HEK293 (cell line): ENCODE results near the gene USP36.
"Not testable (repeated sequence)": the region's sequence is repeated elsewhere in the genome, so short reads cannot be mapped to it uniquely, and the experiment has no call there.

Source experiments
- CTCF ChIA-PET: fragments of 350-600 bp; formaldehyde crosslinking; extraction: SDS; loops from one replicate; lab custom pipeline; 2021; ENCODE audit warnings: antibody characterized with exemption; lab: Yijun Ruan, JAX
- POLR2A ChIA-PET: fragments of 300-600 bp; formaldehyde crosslinking; extraction: SDS; loops from one replicate; lab custom pipeline; 2020; ENCODE audit warnings: antibody characterized with exemption, inconsistent platforms; lab: Yijun Ruan, JAX
- H3K27ac ChIP-seq: fragments of 200-500 bp; sonication (Bioruptor generic); 2 replicates; pipeline ENCODE4 v1.5.1; 2014; ENCODE audit warnings: low read depth, low read length, control low read depth, inconsistent platforms; ENCODE audit errors: extremely low read depth
- H3K36me3 ChIP-seq, 2 experiments: fragments of 200-500 bp in 1 of 2; sonication (Bioruptor generic) in 1 of 2; 1 replicate in 1 of 2; 2 replicates in 1 of 2; pipeline ENCODE4 v1.5.1; 2014 to 2017; ENCODE audit warnings: inconsistent platforms in 2 of 2, low read length in 2 of 2; ENCODE audit not compliant: control insufficient read depth in 2 of 2, insufficient read depth in 1 of 2
- H3K4me1 ChIP-seq: fragments of 200-500 bp; sonication (Bioruptor generic); 2 replicates; pipeline ENCODE4 v1.5.1; 2014; ENCODE audit warnings: mild to moderate bottlenecking, low read length, inconsistent platforms; ENCODE audit not compliant: control insufficient read depth, insufficient read depth
- H3K4me3 ChIP-seq: 2 replicates; pipeline ENCODE4 v1.5.1; 2011; ENCODE audit warnings: low read depth, mild to moderate bottlenecking, control low read depth, low read length, moderate library complexity
- H3K9me3 ChIP-seq: fragments of 200-500 bp; sonication (Bioruptor generic); 2 replicates; pipeline ENCODE4 v1.5.1; 2014; ENCODE audit warnings: low read depth, low read length, inconsistent platforms; ENCODE audit not compliant: control insufficient read depth, insufficient read depth
- CTCF ChIP-seq: fragments of 450-650 bp; formaldehyde crosslinking; IDR thresholded peaks from 2 replicates; pipeline ENCODE4 v1.5.1; 2016; ENCODE audit warnings: missing biosample characterization, missing genetic modification characterization
- HIC1 ChIP-seq: fragments of 450-650 bp; formaldehyde crosslinking; IDR thresholded peaks from 2 replicates; pipeline ENCODE4 v1.5.1; 2016; ENCODE audit warnings: missing biosample characterization, missing genetic modification characterization
- IKZF3 ChIP-seq: fragments of 450-650 bp; IDR thresholded peaks from 2 replicates; pipeline ENCODE4 v1.5.0; 2018; ENCODE audit warnings: missing biosample characterization, mild to moderate bottlenecking, missing genetic modification characterization, moderate library complexity
- PRDM1 ChIP-seq: fragments of 450-650 bp; formaldehyde crosslinking; IDR thresholded peaks from 2 replicates; pipeline ENCODE4; 2016; ENCODE audit warnings: missing biosample characterization, missing genetic modification characterization
- SCRT2 ChIP-seq: fragments of 450-650 bp; formaldehyde crosslinking; IDR thresholded peaks from 2 replicates; pipeline ENCODE4 v1.5.1; 2016; ENCODE audit warnings: missing biosample characterization, missing genetic modification characterization
- WT1 ChIP-seq: fragments of 450-650 bp; formaldehyde crosslinking; IDR thresholded peaks from 2 replicates; pipeline ENCODE4 v1.5.1; 2016; ENCODE audit warnings: missing biosample characterization, missing genetic modification characterization
- ZBTB17 ChIP-seq: fragments of 450-650 bp; formaldehyde crosslinking; IDR thresholded peaks from 2 replicates; pipeline ENCODE4 v1.5.1; 2016; ENCODE audit warnings: missing biosample characterization, missing genetic modification characterization
- ZIC2 ChIP-seq: fragments of 450-650 bp; formaldehyde crosslinking; IDR thresholded peaks from 2 replicates; pipeline ENCODE4 v1.5.1; 2016; ENCODE audit warnings: missing biosample characterization, missing genetic modification characterization
- ZNF121 ChIP-seq: fragments of 450-650 bp; formaldehyde crosslinking; IDR thresholded peaks from 2 replicates; pipeline ENCODE4 v1.5.1; 2016; ENCODE audit warnings: missing biosample characterization, missing genetic modification characterization
- ZNF169 ChIP-seq: fragments of 450-650 bp; formaldehyde crosslinking; IDR thresholded peaks from 2 replicates; pipeline ENCODE4 v1.5.1; 2016; ENCODE audit warnings: missing biosample characterization, missing genetic modification characterization
- ZNF18 ChIP-seq: fragments of 450-650 bp; formaldehyde crosslinking; IDR thresholded peaks from 2 replicates; pipeline ENCODE4 v1.5.1; 2016; ENCODE audit warnings: missing biosample characterization, missing genetic modification characterization
- ZNF341 ChIP-seq: fragments of 450-650 bp; formaldehyde crosslinking; IDR thresholded peaks from 2 replicates; pipeline ENCODE4; 2016; ENCODE audit warnings: low read depth, missing biosample characterization, missing genetic modification characterization
- ZNF366 ChIP-seq: fragments of 450-650 bp; formaldehyde crosslinking; conservative IDR thresholded peaks from 2 replicates; pipeline ENCODE4 v1.5.1; 2016; ENCODE audit warnings: missing biosample characterization, missing genetic modification characterization
- ZNF398 ChIP-seq: fragments of 450-650 bp; formaldehyde crosslinking; IDR thresholded peaks from 2 replicates; pipeline ENCODE4 v1.5.1; 2017; ENCODE audit warnings: missing biosample characterization, missing genetic modification characterization
- ZNF600 ChIP-seq: fragments of 450-650 bp; formaldehyde crosslinking; IDR thresholded peaks from 2 replicates; pipeline ENCODE4 v1.5.1; 2016; ENCODE audit warnings: missing biosample characterization, missing genetic modification characterization
- ZNF654 ChIP-seq: fragments of 450-650 bp; formaldehyde crosslinking; IDR thresholded peaks from 2 replicates; pipeline ENCODE4 v1.5.1; 2016; ENCODE audit warnings: low read depth, missing biosample characterization, missing genetic modification characterization
- ZNF660 ChIP-seq: fragments of 450-650 bp; IDR thresholded peaks from 2 replicates; pipeline ENCODE4 v1.5.1; 2018; ENCODE audit warnings: missing biosample characterization, mild to moderate bottlenecking, missing genetic modification characterization
- ZNF837 ChIP-seq: fragments of 450-650 bp; formaldehyde crosslinking; IDR thresholded peaks from 2 replicates; pipeline ENCODE4 v1.5.1; 2016; ENCODE audit warnings: missing biosample characterization, missing genetic modification characterization

Gene USP36

GRCh38 chr17:78867046-78867445 is 26.4 kb upstream of the USP36 start:
- H3K27ac ChIP-seq, H3K9me3 ChIP-seq, H3K4me1 ChIP-seq, POLR2A ChIA-PET, H3K4me3 ChIP-seq: not testable (repeated sequence)
- CTCF ChIA-PET, result interaction anchor here (0.6 to 3.5 kb wide), 6 partner anchors 9 to 105 kb away, joined by 3 to 72 read pairs (median 28); no protein-coding TSS in a partner anchor
- H3K36me3 ChIP-seq, result peaks cover 6 to 19% of the 10 kb centered on the region in 2 experiments; a peak in 2 of 3 replicates
- TF ChIP-seq ZBTB17 (tag by site-specific recombination), result 0 out of 2 replicates have a peak, but pooled peaks have one; percentile 8

GRCh38 chr17:78865682-78866390 is 25.2 kb upstream of the USP36 start:
- ChIA-PET CTCF (interaction anchor here (0.6 to 3.5 kb wide), 45 partner anchors 10 to 1167 kb away, joined by 3 to 72 read pairs (median 4); no protein-coding TSS in a partner anchor), POLR2A (interaction anchor here (0.6 to 2.0 kb wide), 8 partner anchors 9 to 907 kb away, joined by 3 to 17 read pairs (median 4); partner anchors contain the start of genes CANT1, TNRC6C and USP36)
- Histone ChIP-seq H3K27ac (no peak overlapping the region), H3K4me1 (peaks cover 2% of the 10 kb centered on the region; the same call in 1 of the 2 replicates), H3K4me3 (no peak overlapping the region), H3K9me3 (no peaks in the 10 kb centered on the region), H3K36me3 (peaks cover 6 to 17% of the 10 kb centered on the region in 2 experiments; a peak in 2 of 3 replicates)
- TF ChIP-seq ZNF600 (tag by site-specific recombination) (0 out of 2 replicates have a peak, but pooled peaks have one; percentile 41), ZIC2 (tag by site-specific recombination) (peak; percentile 22), IKZF3 (tag by site-specific recombination) (peak; percentile 66; the same call in 1 of the 2 replicates), ZNF169 (tag by site-specific recombination) (no peak), ZBTB17 (tag by site-specific recombination) (0 out of 2 replicates have a peak, but pooled peaks have one; percentile 42), ZNF18 (tag by site-specific recombination) (no peak), CTCF (peak; percentile 57; the same call in 1 of the 2 replicates), ZNF837 (no peak), ZNF654 (tag by site-specific recombination) (peak; percentile 79), ZNF341 (peak; percentile 47; the same call in 1 of the 2 replicates), ZNF660 (tag by site-specific recombination) (peak; percentile 44; the same call in 1 of the 2 replicates), SCRT2 (tag by site-specific recombination) (peak; percentile 64), HIC1 (tag by site-specific recombination) (0 out of 2 replicates have a peak, but pooled peaks have one; percentile 11)

- TF ChIP-seq WT1 (peak; percentile 70; the same call in 1 of the 2 replicates), ZNF366 (tag by site-specific recombination) (peak; percentile 94), ZNF121 (tag by site-specific recombination) (peak; percentile 82), ZNF398 (tag by site-specific recombination) (peak; percentile 36), PRDM1 (tag by site-specific recombination) (no peak)
- no peak overlapping the region for H3K4me3 ChIP-seq
- no peak overlapping the region for H3K27ac ChIP-seq
- POLR2A ChIA-PET, result interaction anchor here (2.0 kb wide), 1 partner anchor 108 kb away, joined by 17 read pairs; no protein-coding TSS in a partner anchor
- peaks cover 1 to 7% of the 10 kb centered on the region in 2 experiments; a peak in 2 of 3 replicates for H3K36me3 ChIP-seq
- peaks cover 2% of the 10 kb centered on the region; the same call in 1 of the 2 replicates for H3K4me1 ChIP-seq
- CTCF ChIA-PET, result interaction anchor here (0.7 to 3.5 kb wide), 7 partner anchors 9 to 177 kb away, joined by 3 to 72 read pairs (median 7); no protein-coding TSS in a partner anchor
- no peaks in the 10 kb centered on the region for H3K9me3 ChIP-seq
Observed at GRCh38 chr17:78864117-78864516, 23.5 kb upstream of the USP36 start.
